ENCODE data around the gene IMMP2L. TPM values are rescaled to one million over a fixed set of nuclear protein-coding genes. Genes with fewer than 3 reads are reported as not detected.
"Not testable (repeated sequence)": the region's sequence is repeated elsewhere in the genome, so short reads cannot be mapped to it uniquely, and the experiment has no call there.

Gene IMMP2L
- total and polyA plus RNA-seq, 4 donors = 9.2 to 34.7 (median 11.1) TPM

GRCh38 chr7:111294494-111294893 lies 267.8 kb downstream of the IMMP2L start:
- TF ChIP-seq CTCF (IDR thresholded peaks at IDR 0.05; ENCODE audit: control extremely low read depth, extremely low read depth) = no peak
- Histone ChIP-seq H3K9me3 (ENCODE audit: control insufficient read depth in 4 of 4, insufficient read depth in 3 of 4, low read length in 3 of 4) (no peaks in the 10 kb centered on the region), H3K36me3 (ENCODE audit: control insufficient read depth in 4 of 4, insufficient read depth in 4 of 4, low read length in 4 of 4) (no peaks in the 10 kb centered on the region), H3K27ac (ENCODE audit: low read depth in 1 of 2, low read length in 1 of 2) (no peak overlapping the region), H3K4me1 (ENCODE audit: control insufficient read depth in 5 of 5, insufficient read depth in 5 of 5, low read length in 5 of 5) (peaks cover 0 to 5% (median 0%) of the 10 kb centered on the region in 5 donors), H3K27me3 (ENCODE audit: control insufficient read depth in 3 of 3, insufficient read depth in 3 of 3, low read length in 2 of 3) (no peaks in the 10 kb centered on the region), H3K9ac (ENCODE audit: insufficient read depth in 1 of 2, low read length in 2 of 2) (no peak overlapping the region), H3K4me3 (no peak overlapping the region)
- no peak for ATAC-seq (ENCODE audit: insufficient read depth, low FRiP score)
- 79 to 80% methylated on average over 4 of the region's 4 CpGs for WGBS, 2 donors
- no peak for DNase-seq

GRCh38 chr7:111292026-111292470 lies 270.2 kb downstream of the IMMP2L start:
- H3K9ac ChIP-seq (ENCODE audit: insufficient read depth in 1 of 2, low read length in 2 of 2) = no peak overlapping the region
- H3K27ac ChIP-seq (ENCODE audit: low read depth in 1 of 2, low read length in 1 of 2) = no peak overlapping the region
- no peaks in the 10 kb centered on the region for H3K27me3 ChIP-seq (ENCODE audit: control insufficient read depth in 3 of 3, insufficient read depth in 3 of 3, low read length in 2 of 3)
- peaks cover 0 to 5% (median 0%) of the 10 kb centered on the region in 5 donors for H3K4me1 ChIP-seq (ENCODE audit: control insufficient read depth in 5 of 5, insufficient read depth in 5 of 5, low read length in 5 of 5)
- ATAC-seq (ENCODE audit: insufficient read depth, low FRiP score) = no peak
- 49 to 84% methylated on average over 1 of the region's 1 CpG for WGBS, 2 donors
- TF ChIP-seq CTCF (IDR thresholded peaks at IDR 0.05; ENCODE audit: control extremely low read depth, extremely low read depth) = no peak
- DNase-seq = peak in 2 of 3 donors; percentile 42 to 58
- H3K36me3 ChIP-seq (ENCODE audit: control insufficient read depth in 4 of 4, insufficient read depth in 4 of 4, low read length in 4 of 4) = no peaks in the 10 kb centered on the region
- no peak overlapping the region for H3K4me3 ChIP-seq
- H3K9me3 ChIP-seq (ENCODE audit: control insufficient read depth in 4 of 4, insufficient read depth in 3 of 4, low read length in 3 of 4) = no peaks in the 10 kb centered on the region

GRCh38 chr7:111290982-111291381 lies 271.3 kb downstream of the IMMP2L start:
- TF ChIP-seq CTCF (IDR thresholded peaks at IDR 0.05; ENCODE audit: control extremely low read depth, extremely low read depth) = no peak
- DNase-seq (no peak), ATAC-seq (ENCODE audit: insufficient read depth, low FRiP score) (no peak)
- no peak overlapping the region for H3K27ac ChIP-seq (ENCODE audit: low read depth in 1 of 2, low read length in 1 of 2)
- H3K9me3 ChIP-seq (ENCODE audit: control insufficient read depth in 4 of 4, insufficient read depth in 3 of 4, low read length in 3 of 4) = no peaks in the 10 kb centered on the region
- no peak overlapping the region for H3K4me3 ChIP-seq
- H3K9ac ChIP-seq (ENCODE audit: insufficient read depth in 1 of 2, low read length in 2 of 2) = no peak overlapping the region
- H3K4me1 ChIP-seq (ENCODE audit: control insufficient read depth in 5 of 5, insufficient read depth in 5 of 5, low read length in 5 of 5) = peaks cover 0 to 5% (median 0%) of the 10 kb centered on the region in 5 donors
- no peaks in the 10 kb centered on the region for H3K36me3 ChIP-seq (ENCODE audit: control insufficient read depth in 4 of 4, insufficient read depth in 4 of 4, low read length in 4 of 4)
- no peaks in the 10 kb centered on the region for H3K27me3 ChIP-seq (ENCODE audit: control insufficient read depth in 3 of 3, insufficient read depth in 3 of 3, low read length in 2 of 3)
- 94 to 95% methylated on average over 1 of the region's 1 CpG for WGBS, 2 donors

GRCh38 chr7:111290419-111290818 lies 271.9 kb downstream of the IMMP2L start:
- peaks cover 0 to 5% (median 0%) of the 10 kb centered on the region in 5 donors for H3K4me1 ChIP-seq (ENCODE audit: control insufficient read depth in 5 of 5, insufficient read depth in 5 of 5, low read length in 5 of 5)
- H3K27me3 ChIP-seq (ENCODE audit: control insufficient read depth in 3 of 3, insufficient read depth in 3 of 3, low read length in 2 of 3) = no peaks in the 10 kb centered on the region
- no peak overlapping the region for H3K9ac ChIP-seq (ENCODE audit: insufficient read depth in 1 of 2, low read length in 2 of 2)
- no peak overlapping the region for H3K4me3 ChIP-seq
- WGBS, 2 donors = 75 to 85% methylated on average over 1 of the region's 1 CpG
- DNase-seq (no peak), ATAC-seq (ENCODE audit: insufficient read depth, low FRiP score) (no peak)
- H3K27ac ChIP-seq (ENCODE audit: low read depth in 1 of 2, low read length in 1 of 2) = no peak overlapping the region
- no peaks in the 10 kb centered on the region for H3K9me3 ChIP-seq (ENCODE audit: control insufficient read depth in 4 of 4, insufficient read depth in 3 of 4, low read length in 3 of 4)
- no peaks in the 10 kb centered on the region for H3K36me3 ChIP-seq (ENCODE audit: control insufficient read depth in 4 of 4, insufficient read depth in 4 of 4, low read length in 4 of 4)
- no peak for TF ChIP-seq CTCF (IDR thresholded peaks at IDR 0.05; ENCODE audit: control extremely low read depth, extremely low read depth)

GRCh38 chr7:111288441-111288840 lies 273.9 kb downstream of the IMMP2L start:
- H3K9ac ChIP-seq (ENCODE audit: insufficient read depth in 1 of 2, low read length in 2 of 2); H3K36me3 ChIP-seq (ENCODE audit: control insufficient read depth in 4 of 4, insufficient read depth in 4 of 4, low read length in 4 of 4); H3K27me3 ChIP-seq (ENCODE audit: control insufficient read depth in 3 of 3, insufficient read depth in 3 of 3, low read length in 2 of 3); H3K9me3 ChIP-seq (ENCODE audit: control insufficient read depth in 4 of 4, insufficient read depth in 3 of 4, low read length in 3 of 4); DNase-seq; ATAC-seq (ENCODE audit: insufficient read depth, low FRiP score); H3K27ac ChIP-seq (ENCODE audit: low read depth in 1 of 2, low read length in 1 of 2); H3K4me1 ChIP-seq (ENCODE audit: control insufficient read depth in 5 of 5, insufficient read depth in 5 of 5, low read length in 5 of 5); H3K4me3 ChIP-seq: not testable (repeated sequence)
- 69 to 81% methylated on average over 3 of the region's 3 CpGs for WGBS, 2 donors

Measured in lung (tissue), 12 donors.